GM21390 (cell line): Measurements from ENCODE around the gene CD180.

Experiments used
- ATAC-seq: cut with Tn5 transposase; IDR thresholded peaks from one replicate; pipeline ENCODE4 v1.9.1; 2021; ENCODE audit not compliant: unreplicated experiment

CD180 gene

DNA sequence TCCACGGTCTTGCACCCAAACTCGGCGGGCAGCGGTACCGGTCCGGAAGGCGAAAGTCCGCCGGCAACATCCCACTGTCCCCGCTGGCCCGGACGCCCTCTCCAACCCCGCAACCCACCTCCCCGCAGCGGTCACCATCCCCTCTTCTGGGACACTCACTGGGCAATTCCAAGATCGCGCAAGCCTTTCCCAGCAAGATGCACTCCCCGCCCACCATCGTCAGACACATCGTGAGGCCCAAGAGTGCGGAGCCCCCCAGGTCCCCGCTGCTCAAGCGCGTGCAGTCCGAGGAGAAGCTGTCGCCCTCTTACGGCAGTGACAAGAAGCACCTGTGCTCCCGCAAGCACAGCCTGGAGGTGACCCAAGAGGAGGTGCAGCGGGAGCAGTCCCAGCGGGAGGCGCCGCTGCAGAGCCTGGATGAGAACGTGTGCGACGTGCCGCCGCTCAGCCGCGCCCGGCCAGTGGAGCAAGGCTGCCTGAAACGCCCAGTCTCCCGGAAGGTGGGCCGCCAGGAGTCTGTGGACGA is 33.3 kb downstream of the CD180 start:
- ATAC-seq: no peak

GRCh38 chr5:67161767-67162166 is 34.8 kb downstream of the CD180 start:
- ATAC-seq: no peak

- ATAC-seq: no peak
These were observed 35.6 kb downstream of the CD180 start for GRCh38 chr5:67160985-67161384.

- no peak for ATAC-seq
These were observed 36.3 kb downstream of the CD180 start for GRCh38 chr5:67160272-67160671.

GRCh38 chr5:67156976-67157583 is 39.5 kb downstream of the CD180 start:
- peak; percentile 60 for ATAC-seq

- no peak for ATAC-seq
These were observed 41.9 kb downstream of the CD180 start for GRCh38 chr5:67154556-67155206.

- no peak for ATAC-seq
These were observed 43.3 kb downstream of the CD180 start for GRCh38 chr5:67153292-67153691.

- no peak for ATAC-seq
These were observed 44.2 kb downstream of the CD180 start for GRCh38 chr5:67152400-67152799.

- ATAC-seq: no peak
These were observed 46.6 kb downstream of the CD180 start for GRCh38 chr5:67149951-67150523.

DNA sequence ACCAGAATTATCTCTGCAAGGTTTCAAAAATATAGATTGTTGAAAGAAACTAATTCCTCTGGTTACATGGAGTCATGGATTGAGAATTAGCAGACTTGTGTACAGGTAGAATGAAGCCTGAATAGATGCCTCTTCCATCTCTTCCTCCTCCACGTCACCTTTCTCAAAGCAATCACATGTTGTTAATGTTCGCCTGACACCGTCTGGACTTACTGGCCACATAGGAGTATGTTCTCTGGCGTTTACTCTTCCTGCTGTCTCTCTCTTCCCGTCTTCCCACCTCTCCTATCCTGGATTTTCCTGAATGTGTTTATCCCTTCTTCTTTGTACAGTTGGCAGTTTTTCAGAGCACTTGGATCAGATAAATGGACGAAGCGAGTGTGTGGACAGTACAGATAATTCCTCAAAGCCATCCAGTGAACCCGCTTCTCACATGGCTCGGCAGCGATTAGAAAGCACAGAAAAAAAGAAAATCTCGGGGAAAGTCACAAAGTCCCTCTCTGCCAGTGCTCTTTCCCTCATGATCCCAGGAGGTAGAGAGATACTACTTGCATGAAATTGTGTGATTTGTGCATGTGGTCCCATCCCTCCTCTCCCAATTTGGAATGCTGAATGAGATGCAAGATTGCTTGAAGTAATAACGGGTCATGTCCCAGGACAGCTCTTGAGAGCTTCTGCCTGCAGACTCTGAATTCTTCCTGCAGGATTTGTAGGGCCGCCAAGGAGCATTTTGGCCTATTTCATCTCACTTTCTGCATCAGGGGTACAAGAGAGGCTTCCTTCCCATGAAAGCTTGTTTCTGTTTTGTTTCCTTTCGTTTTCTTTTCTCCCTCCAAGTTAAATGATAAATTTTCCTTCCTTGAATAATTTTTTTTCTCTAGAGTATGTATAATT is 47.3 kb downstream of the CD180 start:
- ATAC-seq: no peak

DNA sequence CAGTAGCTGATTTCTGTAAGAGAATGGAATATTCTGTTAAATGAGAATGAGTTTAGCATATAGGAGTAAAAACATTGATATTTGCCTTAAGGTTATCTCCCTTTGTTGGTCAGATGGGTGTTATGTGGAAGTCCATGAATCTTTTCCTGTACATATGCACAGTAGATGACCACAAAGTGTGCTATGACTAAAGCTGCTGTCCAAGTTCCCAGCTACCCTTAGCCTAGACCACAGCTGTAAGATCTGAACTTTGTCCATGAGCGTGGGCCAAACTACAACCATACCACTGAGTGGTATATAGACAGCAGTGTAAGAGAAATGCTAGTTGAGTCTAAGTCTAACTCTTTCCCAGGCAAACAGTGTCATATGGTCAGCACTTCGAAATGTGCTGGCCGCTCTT is 48.8 kb downstream of the CD180 start:
- no peak for ATAC-seq

- ATAC-seq: no peak
These were observed 49.6 kb downstream of the CD180 start for GRCh38 chr5:67146981-67147380.

DNA sequence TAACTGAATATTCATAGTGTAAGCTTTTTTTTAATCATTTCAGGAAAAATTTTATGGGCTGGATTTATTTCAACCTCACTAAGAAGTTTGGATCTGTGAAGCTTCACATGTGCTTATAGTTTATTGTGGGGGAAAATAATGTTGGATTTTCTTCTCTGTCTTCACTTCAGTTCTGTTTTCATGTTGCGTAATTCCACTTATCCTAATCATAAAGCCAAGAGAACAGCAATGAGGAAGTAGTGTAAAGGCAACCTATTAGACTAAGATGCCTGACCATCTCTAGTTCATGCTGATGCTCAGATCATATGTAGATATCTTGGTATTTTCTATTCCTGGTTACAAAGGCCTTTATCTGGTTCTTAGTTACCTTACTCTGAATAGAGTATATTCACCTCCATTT is 50.0 kb downstream of the CD180 start:
- no peak for ATAC-seq

- no peak for ATAC-seq
These were observed 52.4 kb downstream of the CD180 start for GRCh38 chr5:67144183-67144639.

DNA sequence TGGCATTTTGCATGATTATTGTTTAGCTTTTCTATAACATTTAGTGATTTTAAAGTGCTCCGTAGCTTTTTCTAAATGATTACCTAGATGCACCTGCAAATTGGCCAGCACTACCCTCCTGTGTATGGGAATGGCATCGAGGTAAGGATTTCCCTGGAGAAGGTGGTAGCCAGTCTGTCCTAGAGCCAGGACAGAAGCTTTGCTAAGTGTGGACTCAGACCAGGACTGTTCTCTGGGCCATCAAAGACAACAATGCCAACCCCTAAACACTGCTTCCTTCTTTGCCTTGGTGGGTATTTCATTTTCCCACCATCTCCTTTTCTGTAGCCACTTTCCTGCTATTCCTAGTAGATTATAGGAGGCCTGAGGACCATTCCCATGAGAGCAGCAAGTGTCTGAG is 53.0 kb downstream of the CD180 start:
- ATAC-seq: no peak

DNA sequence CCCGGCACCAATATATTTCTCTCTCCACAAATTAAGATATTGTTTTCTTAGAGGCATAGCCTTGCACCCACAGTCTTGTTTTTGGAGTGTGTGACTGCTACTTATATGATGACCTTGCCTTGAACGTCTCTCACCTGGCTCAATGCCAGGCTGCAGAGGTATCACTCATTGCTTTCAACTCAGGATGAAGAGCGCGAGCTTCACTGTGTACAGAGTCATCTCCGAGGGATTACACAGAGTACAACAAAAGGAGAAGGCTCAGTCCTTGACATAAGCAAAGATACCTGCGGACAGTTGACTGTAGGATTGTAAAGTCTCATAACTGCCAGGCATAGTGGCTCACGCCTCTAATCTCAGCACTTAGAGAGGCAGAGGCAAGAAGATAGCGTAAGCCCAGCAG is 53.8 kb downstream of the CD180 start:
- no peak for ATAC-seq

DNA sequence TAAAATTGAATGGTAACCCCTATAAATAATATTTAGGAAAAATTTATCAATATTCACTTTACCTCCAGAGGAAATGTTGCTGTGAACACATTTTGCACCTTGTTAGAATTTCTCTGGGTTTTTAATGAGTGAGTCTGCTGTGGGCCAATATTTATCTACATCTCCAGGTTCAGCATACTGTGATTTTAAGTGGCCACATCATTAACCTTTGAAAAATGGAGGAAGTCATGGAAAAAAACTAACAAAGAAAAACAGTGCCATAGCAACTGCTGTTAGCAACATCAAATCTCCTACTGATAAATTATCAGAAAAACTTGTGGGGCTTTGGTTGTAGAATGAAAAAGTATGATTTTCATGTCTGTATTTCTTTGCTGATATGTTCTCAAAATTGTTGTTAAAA is 55.0 kb downstream of the CD180 start:
- ATAC-seq: no peak

GRCh38 chr5:67140413-67140812 is 56.2 kb downstream of the CD180 start:
- ATAC-seq: no peak

DNA sequence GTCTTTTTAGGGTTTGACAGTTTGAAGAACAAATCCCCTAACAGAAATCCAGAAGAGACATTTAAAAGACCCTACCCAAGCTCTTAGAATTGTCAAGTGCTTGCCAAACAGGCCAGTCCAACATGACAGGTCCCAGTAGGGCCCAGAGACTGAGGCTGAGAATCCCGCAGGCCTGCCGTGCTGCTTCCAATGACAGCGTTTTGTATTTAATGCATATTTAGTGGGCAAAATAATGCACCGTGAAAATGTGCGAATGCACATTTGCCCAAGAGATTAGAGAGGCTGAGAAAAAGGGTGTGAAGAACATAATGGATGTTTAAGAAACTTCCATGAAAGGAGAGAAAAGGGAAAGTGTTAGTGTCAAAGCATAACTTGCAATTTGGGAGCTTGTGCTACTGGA is 57.6 kb downstream of the CD180 start:
- ATAC-seq: no peak

- ATAC-seq: no peak
These were observed 61.1 kb downstream of the CD180 start for GRCh38 chr5:67135381-67135984.

DNA sequence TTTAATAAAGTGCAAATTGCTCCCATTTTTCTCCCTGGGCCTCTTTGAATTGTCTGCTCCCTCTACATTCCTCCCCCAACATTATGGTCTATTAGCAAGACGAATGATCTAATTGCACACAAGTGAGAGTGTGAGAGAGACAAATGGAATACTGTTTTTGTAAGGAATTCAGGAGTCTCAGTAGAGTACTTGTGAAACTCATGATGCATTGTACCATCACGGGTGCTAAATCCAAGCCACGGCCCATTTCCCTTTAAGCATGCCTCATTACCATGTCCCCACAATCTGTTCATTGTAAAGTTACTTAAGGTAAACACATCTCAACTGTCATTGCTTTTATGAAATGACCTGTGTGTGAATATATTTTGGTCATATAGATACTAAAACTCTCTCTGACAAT is 62.8 kb downstream of the CD180 start:
- ATAC-seq: no peak
